ENCODE data around the gene SETD3. TPM values are rescaled to one million over a fixed set of nuclear protein-coding genes. Genes with fewer than 3 reads are reported as not detected.

SETD3 gene
- total RNA-seq, 1 donor from 2014 or later = 26.4 TPM

DNA sequence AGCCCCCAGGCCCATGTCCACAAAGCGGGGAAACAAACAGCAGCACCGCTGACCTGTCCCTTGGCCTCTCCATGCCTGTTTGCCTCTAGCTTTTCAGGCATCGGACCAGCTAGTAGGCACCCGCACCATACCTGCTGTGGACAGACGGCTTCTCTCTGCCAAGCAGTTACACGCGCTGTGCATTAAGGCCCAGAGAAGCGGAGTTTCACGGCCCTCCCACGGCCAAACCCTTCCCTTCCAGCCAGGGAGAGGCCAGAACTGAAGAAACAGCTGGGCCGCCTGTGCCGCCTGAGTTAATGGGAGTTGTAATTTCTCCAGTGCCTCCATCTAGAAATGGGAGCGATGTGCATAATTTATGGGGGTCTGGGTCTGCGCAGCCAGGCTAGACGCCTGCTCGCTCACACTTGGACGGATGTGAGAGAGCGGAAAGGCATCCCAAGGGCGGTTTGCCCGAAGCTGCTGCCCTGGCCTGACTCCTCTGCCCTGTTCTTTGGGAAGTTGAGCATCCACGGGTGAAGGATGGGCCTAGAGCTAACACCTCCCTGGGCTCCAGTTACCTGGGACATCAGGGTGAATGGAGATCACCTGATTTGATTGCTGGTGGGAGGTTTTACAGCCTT is 119.0 kb downstream of the SETD3 start:
- Histone ChIP-seq H3K4me1 (no peaks in the 10 kb centered on the region), H3K27ac (no peak overlapping the region), H3K27me3 (no peaks in the 10 kb centered on the region), H3K4me3 (no peak overlapping the region), H3K36me3 (no peaks in the 10 kb centered on the region), H3K9me3 (no peaks in the 10 kb centered on the region)
- intact Hi-C loops (cut with DNase I) = no loop called here
- no peak for DNase-seq (ENCODE audit: low spot score in 2 of 2)
- TF ChIP-seq, protein P1, sequence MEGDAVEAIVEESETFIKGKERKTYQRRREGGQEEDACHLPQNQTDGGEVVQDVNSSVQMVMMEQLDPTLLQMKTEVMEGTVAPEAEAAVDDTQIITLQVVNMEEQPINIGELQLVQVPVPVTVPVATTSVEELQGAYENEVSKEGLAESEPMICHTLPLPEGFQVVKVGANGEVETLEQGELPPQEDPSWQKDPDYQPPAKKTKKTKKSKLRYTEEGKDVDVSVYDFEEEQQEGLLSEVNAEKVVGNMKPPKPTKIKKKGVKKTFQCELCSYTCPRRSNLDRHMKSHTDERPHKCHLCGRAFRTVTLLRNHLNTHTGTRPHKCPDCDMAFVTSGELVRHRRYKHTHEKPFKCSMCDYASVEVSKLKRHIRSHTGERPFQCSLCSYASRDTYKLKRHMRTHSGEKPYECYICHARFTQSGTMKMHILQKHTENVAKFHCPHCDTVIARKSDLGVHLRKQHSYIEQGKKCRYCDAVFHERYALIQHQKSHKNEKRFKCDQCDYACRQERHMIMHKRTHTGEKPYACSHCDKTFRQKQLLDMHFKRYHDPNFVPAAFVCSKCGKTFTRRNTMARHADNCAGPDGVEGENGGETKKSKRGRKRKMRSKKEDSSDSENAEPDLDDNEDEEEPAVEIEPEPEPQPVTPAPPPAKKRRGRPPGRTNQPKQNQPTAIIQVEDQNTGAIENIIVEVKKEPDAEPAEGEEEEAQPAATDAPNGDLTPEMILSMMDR (IDR thresholded peaks at IDR 0.05) = no peak

DNA sequence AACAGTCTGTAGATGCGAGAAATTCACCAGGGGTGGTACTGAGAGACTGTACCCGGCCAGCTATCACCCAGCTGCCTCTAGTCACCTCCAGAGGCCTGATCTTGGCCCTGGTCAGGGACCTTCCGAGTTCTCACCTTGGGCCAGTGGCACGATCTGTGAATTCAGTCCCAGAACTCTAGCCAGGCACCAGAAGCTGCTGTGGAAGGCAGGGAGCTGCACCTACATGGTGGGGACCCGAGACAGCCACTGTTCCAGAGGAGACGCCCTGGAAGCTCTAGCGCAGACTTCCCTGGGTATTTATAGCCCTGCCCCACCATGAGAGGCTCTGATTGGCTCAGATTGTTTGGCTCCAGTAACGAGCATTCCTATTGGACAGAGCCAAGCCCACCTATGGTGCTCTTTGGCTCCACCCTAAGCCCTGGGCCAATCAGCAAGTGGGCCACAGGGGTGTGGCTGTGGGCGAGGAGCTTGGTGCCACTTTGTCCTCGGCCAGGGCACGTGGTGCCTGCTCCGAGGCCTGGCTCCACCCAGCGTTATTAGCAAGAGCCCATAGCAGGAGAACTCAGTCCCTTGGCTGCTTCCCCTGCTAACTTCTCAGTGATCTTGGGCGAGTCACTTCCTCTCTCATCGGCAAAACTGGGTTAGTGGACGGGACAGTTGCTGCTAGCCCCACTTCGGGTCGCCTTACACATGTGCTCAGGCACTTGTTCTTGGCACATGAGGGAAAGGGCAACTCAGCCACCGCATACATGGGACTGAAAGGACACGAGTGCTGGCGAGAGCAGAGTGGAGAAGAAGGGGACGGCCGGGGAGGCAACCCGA is 119.7 kb downstream of the SETD3 start:
- no peak for DNase-seq (ENCODE audit: low spot score in 2 of 2)

DNA sequence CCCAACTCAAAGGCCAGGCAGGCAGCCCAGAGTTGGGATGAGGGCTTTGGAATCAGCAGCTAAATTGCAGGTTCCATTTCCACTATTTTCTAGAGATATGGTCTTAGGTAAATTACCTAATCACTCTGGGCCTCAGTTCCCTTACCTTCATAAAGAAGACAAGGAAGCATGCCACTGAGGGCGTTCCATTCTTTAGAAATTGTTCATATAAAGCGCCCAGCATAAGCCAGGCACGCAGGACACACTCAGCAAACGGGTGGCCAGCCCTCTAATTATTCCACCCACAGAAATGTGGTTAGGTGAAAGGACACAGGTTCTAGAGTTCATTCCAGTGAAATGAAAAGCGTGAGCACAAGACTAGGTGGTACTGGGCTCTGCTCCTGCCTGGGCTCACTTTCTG is 120.8 kb downstream of the SETD3 start:
- Histone ChIP-seq H3K27me3 (no peaks in the 10 kb centered on the region), H3K9me3 (no peaks in the 10 kb centered on the region), H3K27ac (no peak overlapping the region), H3K4me3 (no peak overlapping the region), H3K4me1 (no peaks in the 10 kb centered on the region), H3K36me3 (no peaks in the 10 kb centered on the region)
- no peak for DNase-seq (ENCODE audit: low spot score in 2 of 2)
- TF ChIP-seq, protein P1 (IDR thresholded peaks at IDR 0.05) = no peak
- intact Hi-C loops (cut with DNase I) = no loop called here

More for the DNA sequence above, 119.7 kb downstream of the SETD3 start:
- H3K4me3 ChIP-seq = no peak overlapping the region
- H3K4me1 ChIP-seq = no peaks in the 10 kb centered on the region
- H3K27me3 ChIP-seq = no peaks in the 10 kb centered on the region
- no peak overlapping the region for H3K27ac ChIP-seq
- no peaks in the 10 kb centered on the region for H3K36me3 ChIP-seq
- intact Hi-C loops (cut with DNase I) = no loop called here
- no peaks in the 10 kb centered on the region for H3K9me3 ChIP-seq
- TF ChIP-seq, protein P1 (IDR thresholded peaks at IDR 0.05) = no peak

DNA sequence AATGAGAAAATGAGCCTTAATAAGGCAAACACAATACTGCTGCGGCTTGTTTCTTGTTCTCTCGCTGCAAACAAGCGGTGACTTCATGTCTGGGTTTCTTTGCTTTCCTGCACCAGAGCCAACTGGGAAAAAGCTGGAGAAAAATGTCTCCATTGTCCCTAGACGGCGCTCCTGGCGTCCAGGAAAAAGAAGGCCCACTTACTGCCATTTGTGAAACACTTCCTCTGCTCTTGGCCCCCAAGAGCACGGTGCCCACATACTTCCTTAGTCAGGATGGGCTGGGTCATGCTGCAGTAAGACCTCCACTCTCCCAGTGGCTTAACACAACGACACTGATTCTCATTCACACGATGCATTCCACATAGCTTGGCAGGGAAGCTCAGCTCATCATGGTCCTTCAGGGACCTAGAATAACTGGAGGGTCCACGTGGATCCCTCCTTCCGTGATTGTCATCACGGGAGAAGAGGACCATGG is 122.7 kb downstream of the SETD3 start:
- no peak for DNase-seq (ENCODE audit: low spot score in 2 of 2)
- Histone ChIP-seq H3K27me3 (no peaks in the 10 kb centered on the region), H3K4me3 (no peak overlapping the region), H3K9me3 (no peaks in the 10 kb centered on the region), H3K4me1 (no peaks in the 10 kb centered on the region), H3K36me3 (no peaks in the 10 kb centered on the region), H3K27ac (no peak overlapping the region)
- TF ChIP-seq, protein P1 (IDR thresholded peaks at IDR 0.05) = no peak
- intact Hi-C loops (cut with DNase I) = no loop called here

DNA sequence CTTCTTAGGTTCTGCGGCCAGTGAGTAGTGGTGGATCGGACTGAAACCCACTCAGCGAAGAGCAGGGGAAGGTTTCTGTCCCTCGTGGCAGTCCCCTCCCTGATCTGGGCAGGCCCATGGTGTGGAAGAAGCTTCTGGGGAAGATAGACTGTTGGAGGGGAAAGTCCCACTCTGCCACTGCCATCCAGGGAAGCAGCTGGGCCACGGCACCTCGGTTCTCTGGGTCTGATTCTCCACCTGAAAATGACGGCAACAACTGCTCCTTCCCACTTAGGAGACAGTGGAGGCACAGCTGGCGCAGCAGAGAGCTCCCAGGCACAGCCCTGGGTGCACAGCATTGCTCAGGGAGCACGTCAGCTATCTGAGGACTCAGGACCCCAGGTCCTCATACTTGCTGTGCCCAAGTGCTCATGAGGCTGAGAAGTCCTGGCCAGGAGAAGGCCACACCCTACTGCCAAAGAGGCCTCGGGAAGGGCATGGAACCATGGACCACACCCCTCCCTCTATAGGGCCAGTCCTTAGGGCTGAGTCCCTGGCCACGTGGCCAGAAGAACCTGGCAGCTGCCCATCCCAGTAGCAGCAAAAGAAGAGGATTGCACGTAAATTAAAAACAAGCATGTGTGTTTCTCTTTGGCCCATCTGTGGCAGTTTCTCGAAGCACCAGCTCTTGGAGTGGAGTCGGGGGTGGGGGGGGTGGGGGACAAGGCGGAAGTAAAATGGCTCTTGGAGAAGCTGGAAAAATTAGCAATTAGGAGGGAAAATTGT is 123.3 kb downstream of the SETD3 start:
- Histone ChIP-seq H3K9me3 (no peaks in the 10 kb centered on the region), H3K27ac (no peak overlapping the region), H3K36me3 (no peaks in the 10 kb centered on the region), H3K4me3 (no peak overlapping the region), H3K27me3 (no peaks in the 10 kb centered on the region), H3K4me1 (no peaks in the 10 kb centered on the region)
- intact Hi-C loops (cut with DNase I) = no loop called here
- DNase-seq (ENCODE audit: low spot score in 2 of 2) = no peak
- TF ChIP-seq, protein P1 (IDR thresholded peaks at IDR 0.05) = no peak

Data from ascending aorta (tissue), 2 donors.